Activated CD4-positive, alpha-beta T cell treated with anti-CD3 and anti-CD28 coated beads for 24 hours (primary cell): Measurements from ENCODE around the gene CLEC2B.
A peak's percentile ranks its signal among the peaks of the same experiment; 100 is the strongest.

Experiments used
- DNase-seq, 2 donors: peaks; one replicate each; pipeline ENCODE4 v3.0.0-alpha.2; 2020; ENCODE audit warnings: low read depth in 2 of 2

CLEC2B gene

GRCh38 chr12:9868951-9869306 lies 225 bp downstream of the CLEC2B start:
- no peak for DNase-seq

GRCh38 chr12:9868311-9868801 lies 798 bp downstream of the CLEC2B start:
- DNase-seq: no peak

GRCh38 chr12:9867531-9867930 lies 1.6 kb downstream of the CLEC2B start:
- DNase-seq: no peak

- no peak for DNase-seq
These were observed 2.3 kb downstream of the CLEC2B start for GRCh38 chr12:9866860-9867269.

- no peak for DNase-seq
These were observed 4.1 kb downstream of the CLEC2B start for GRCh38 chr12:9864913-9865675.

GRCh38 chr12:9858135-9858534 lies 11.0 kb downstream of the CLEC2B start:
- no peak for DNase-seq

GRCh38 chr12:9856894-9857293 lies 12.3 kb downstream of the CLEC2B start:
- DNase-seq: no peak

- DNase-seq: no peak
These were observed 13.0 kb downstream of the CLEC2B start for GRCh38 chr12:9856151-9856550.

- DNase-seq: no peak
These were observed 17.2 kb downstream of the CLEC2B start for GRCh38 chr12:9851927-9852326.

- no peak for DNase-seq
These were observed 18.1 kb downstream of the CLEC2B start for GRCh38 chr12:9851050-9851449.

- no peak for DNase-seq
These were observed 20.3 kb downstream of the CLEC2B start for GRCh38 chr12:9848899-9849298.

- no peak for DNase-seq
These were observed 25.7 kb downstream of the CLEC2B start for GRCh38 chr12:9843407-9843806.

GRCh38 chr12:9831720-9832119 lies 37.4 kb downstream of the CLEC2B start:
- no peak for DNase-seq

GRCh38 chr12:9829982-9830381 lies 39.2 kb downstream of the CLEC2B start:
- no peak for DNase-seq

- DNase-seq: no peak
These were observed 39.7 kb downstream of the CLEC2B start for GRCh38 chr12:9829483-9829882.

GRCh38 chr12:9827209-9827888 lies 41.8 kb downstream of the CLEC2B start, which contains the start of gene KLRF1:
Gene KLRF1, plus strand, starts transcription at chr12:9827481. Its CDS starts 64 bp downstream, at chr12:9827545.
- DNase-seq: no peak

- no peak for DNase-seq
These were observed 48.7 kb downstream of the CLEC2B start for GRCh38 chr12:9820281-9820930.

- DNase-seq: peak; percentile 89 to 90
These were observed 55.0 kb downstream of the CLEC2B start for GRCh38 chr12:9813821-9814798.

- DNase-seq: no peak
These were observed 57.5 kb downstream of the CLEC2B start for GRCh38 chr12:9811621-9812020.

GRCh38 chr12:9810671-9811070 lies 58.5 kb downstream of the CLEC2B start:
- no peak for DNase-seq

GRCh38 chr12:9809866-9810265 lies 59.3 kb downstream of the CLEC2B start:
- DNase-seq: no peak
